NCI-H2227 (cell line): ENCODE data around the gene FOXJ1.

Experiments
- DNase-seq: peaks from one replicate; lab custom pipeline; 2025; ENCODE audit not compliant: unreplicated experiment; lab: John Stamatoyannopoulos, UW

Gene FOXJ1

GRCh38 chr17:76142039-76142584, 1.1 kb upstream of the FOXJ1 start:
- peak; percentile 60 for DNase-seq

- no peak for DNase-seq
Measured at GRCh38 chr17:76140661-76141211, 309 bp downstream of the FOXJ1 start.

GRCh38 chr17:76139801-76140660, 1.0 kb downstream of the FOXJ1 start:
- no peak for DNase-seq

- no peak for DNase-seq
Measured at GRCh38 chr17:76138896-76139752, 1.9 kb downstream of the FOXJ1 start.

GRCh38 chr17:76138234-76138895, 2.7 kb downstream of the FOXJ1 start:
- peak; percentile 68 for DNase-seq

GRCh38 chr17:76137351-76138233, 3.5 kb downstream of the FOXJ1 start:
- DNase-seq: no peak

- no peak for DNase-seq
Measured at GRCh38 chr17:76137001-76137350, 4.1 kb downstream of the FOXJ1 start.

- DNase-seq: no peak
Measured at GRCh38 chr17:76136276-76137000, 4.6 kb downstream of the FOXJ1 start.

GRCh38 chr17:76135810-76136188, 5.2 kb downstream of the FOXJ1 start:
- DNase-seq: no peak

- DNase-seq: no peak
Measured at GRCh38 chr17:76134911-76135809, 5.9 kb downstream of the FOXJ1 start.

- peak; percentile 14 for DNase-seq
Measured at GRCh38 chr17:76132574-76133338, 8.3 kb downstream of the FOXJ1 start.

GRCh38 chr17:76131692-76132573, 9.1 kb downstream of the FOXJ1 start:
- no peak for DNase-seq

GRCh38 chr17:76131051-76131691, 9.9 kb downstream of the FOXJ1 start:
- no peak for DNase-seq

GRCh38 chr17:76130473-76130872, 10.6 kb downstream of the FOXJ1 start:
- no peak for DNase-seq

GRCh38 chr17:76125922-76126321, 15.1 kb downstream of the FOXJ1 start:
- DNase-seq: no peak

- DNase-seq: no peak
Measured at GRCh38 chr17:76125391-76125675, 15.7 kb downstream of the FOXJ1 start.
